Ishikawa (cell line): ENCODE results near the gene IGFL1.

Experiments used
- CEBPB ChIP-seq: IDR thresholded peaks from 2 replicates; pipeline ENCODE4 v1.6.1; 2012
- EGR1 ChIP-seq: IDR thresholded peaks from 2 replicates; pipeline ENCODE4 v1.6.1; 2012
- EP300 ChIP-seq: IDR thresholded peaks from 2 replicates; pipeline ENCODE4 v1.6.1; 2012; ENCODE audit warnings: borderline replicate concordance
- REST ChIP-seq: IDR thresholded peaks from 2 replicates; pipeline ENCODE4 v1.6.1; 2012; ENCODE audit warnings: low read depth, mild to moderate bottlenecking
- TAF1 ChIP-seq: IDR thresholded peaks from 2 replicates; pipeline ENCODE4 v1.6.1; 2012; ENCODE audit warnings: low read depth, mild to moderate bottlenecking
- YY1 ChIP-seq: IDR thresholded peaks from 2 replicates; pipeline ENCODE4 v1.6.1; 2012; ENCODE audit warnings: low read depth

GRCh38 chr19:46232468-46232867 lies 2.9 kb downstream of the IGFL1 start:
- no peak for TF ChIP-seq REST
- no peak for TF ChIP-seq EGR1
- no peak for TF ChIP-seq EP300
- no peak for TF ChIP-seq YY1
- TF ChIP-seq TAF1: no peak
- TF ChIP-seq CEBPB: no peak
